Activated T-cell treated with anti-CD3 and anti-CD28 coated beads for 48 hours (primary cell): ENCODE data around the gene ERO1A.

Experiments
- DNase-seq: peaks from one replicate; pipeline ENCODE4 v3.0.0-alpha.2; 2020; ENCODE audit warnings: low read depth

The ERO1A gene

GRCh38 chr14:52602131-52602530, 93.2 kb downstream of the ERO1A start:
- DNase-seq: no peak

GRCh38 chr14:52599974-52600373, 95.4 kb downstream of the ERO1A start:
- DNase-seq: no peak

GRCh38 chr14:52598568-52598967, 96.8 kb downstream of the ERO1A start:
- no peak for DNase-seq

GRCh38 chr14:52596861-52597260, 98.5 kb downstream of the ERO1A start:
- no peak for DNase-seq

GRCh38 chr14:52596320-52596719, 99.0 kb downstream of the ERO1A start:
- no peak for DNase-seq

- no peak for DNase-seq
These were observed 105.0 kb downstream of the ERO1A start for GRCh38 chr14:52590318-52590717.
